ENCODE measurements around the gene NLGN3.

DNA sequence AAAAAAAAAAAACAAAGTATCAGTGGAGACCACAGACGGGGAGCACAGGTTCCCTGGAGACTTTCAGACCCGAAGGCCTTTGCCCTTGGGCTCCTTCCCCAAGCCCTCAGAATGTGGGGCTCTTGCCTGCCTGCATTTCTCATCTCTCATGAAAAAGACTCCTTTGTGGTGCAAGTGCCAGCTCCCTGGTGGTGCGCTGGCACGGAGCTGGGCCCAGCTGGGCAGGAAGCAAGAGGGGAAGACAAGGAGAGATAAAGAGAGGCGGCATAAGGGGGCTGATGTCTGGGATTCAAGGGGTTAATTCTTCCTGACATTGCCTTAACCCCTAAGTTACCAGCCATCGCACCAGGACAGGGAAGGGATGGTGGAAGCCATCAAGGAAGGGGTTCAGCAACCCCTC lies 21.8 kb downstream of the NLGN3 start:
- TF ChIP-seq, protein P1, sequence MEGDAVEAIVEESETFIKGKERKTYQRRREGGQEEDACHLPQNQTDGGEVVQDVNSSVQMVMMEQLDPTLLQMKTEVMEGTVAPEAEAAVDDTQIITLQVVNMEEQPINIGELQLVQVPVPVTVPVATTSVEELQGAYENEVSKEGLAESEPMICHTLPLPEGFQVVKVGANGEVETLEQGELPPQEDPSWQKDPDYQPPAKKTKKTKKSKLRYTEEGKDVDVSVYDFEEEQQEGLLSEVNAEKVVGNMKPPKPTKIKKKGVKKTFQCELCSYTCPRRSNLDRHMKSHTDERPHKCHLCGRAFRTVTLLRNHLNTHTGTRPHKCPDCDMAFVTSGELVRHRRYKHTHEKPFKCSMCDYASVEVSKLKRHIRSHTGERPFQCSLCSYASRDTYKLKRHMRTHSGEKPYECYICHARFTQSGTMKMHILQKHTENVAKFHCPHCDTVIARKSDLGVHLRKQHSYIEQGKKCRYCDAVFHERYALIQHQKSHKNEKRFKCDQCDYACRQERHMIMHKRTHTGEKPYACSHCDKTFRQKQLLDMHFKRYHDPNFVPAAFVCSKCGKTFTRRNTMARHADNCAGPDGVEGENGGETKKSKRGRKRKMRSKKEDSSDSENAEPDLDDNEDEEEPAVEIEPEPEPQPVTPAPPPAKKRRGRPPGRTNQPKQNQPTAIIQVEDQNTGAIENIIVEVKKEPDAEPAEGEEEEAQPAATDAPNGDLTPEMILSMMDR (IDR thresholded peaks at IDR 0.05) = no peak
- no peak for TF ChIP-seq EP300 (IDR thresholded peaks at IDR 0.05)
- no peak for TF ChIP-seq POLR2A (IDR thresholded peaks at IDR 0.05)

All from tibial nerve (tissue), 4 donors.